ELR (cell line): ENCODE data around the gene CABLES2.

Experiments
- DNase-seq: peaks from one replicate; pipeline ENCODE4 v3.0.0-alpha.2; 2015; ENCODE audit warnings: low read depth

Gene CABLES2

GRCh38 chr20:62350098-62350628 lies 56.9 kb downstream of the CABLES2 start:
- peak; percentile 60 for DNase-seq

GRCh38 chr20:62349556-62350097 lies 57.5 kb downstream of the CABLES2 start:
- DNase-seq: no peak

- no peak for DNase-seq
These were observed 58.5 kb downstream of the CABLES2 start for GRCh38 chr20:62348604-62349003.

- DNase-seq: no peak
These were observed 59.6 kb downstream of the CABLES2 start for GRCh38 chr20:62347445-62347844.

GRCh38 chr20:62347151-62347404 lies 60.0 kb downstream of the CABLES2 start:
- DNase-seq: no peak

GRCh38 chr20:62346398-62347150 lies 60.5 kb downstream of the CABLES2 start:
- no peak for DNase-seq

GRCh38 chr20:62345681-62346370 lies 61.3 kb downstream of the CABLES2 start:
- DNase-seq: no peak

GRCh38 chr20:62344782-62345181 lies 62.3 kb downstream of the CABLES2 start:
- DNase-seq: peak; percentile 65

GRCh38 chr20:62344092-62344491 lies 63.0 kb downstream of the CABLES2 start:
- no peak for DNase-seq

GRCh38 chr20:62342910-62343309 lies 64.2 kb downstream of the CABLES2 start:
- no peak for DNase-seq

- no peak for DNase-seq
These were observed 67.4 kb downstream of the CABLES2 start for GRCh38 chr20:62339647-62340062.
